Measurements from ENCODE around the gene MOV10L1.

GRCh38 chr22:50194037-50194805 lies 104.4 kb downstream of the MOV10L1 start:
- no peak for TF ChIP-seq CTCF (IDR thresholded peaks at IDR 0.05; ENCODE audit: extremely low read depth in 1 of 2, insufficient read depth in 1 of 2, low read depth in 1 of 2, low read length in 2 of 2)
- no peak for TF ChIP-seq POLR2A (IDR thresholded peaks at IDR 0.05; ENCODE audit: low read depth, low read length)

Data from endothelial cell of umbilical vein (primary cell).